Endothelial cell (in vitro differentiated cells): ENCODE measurements around the gene GNG12. TPM values are rescaled to one million over a fixed set of nuclear protein-coding genes. Genes with fewer than 3 reads are reported as not detected.
A peak's percentile ranks its signal among the peaks of the same experiment; 100 is the strongest.

ENCODE experiments used
- DNase-seq: peaks from one replicate; pipeline ENCODE4 v3.0.0; 2021; ENCODE audit warnings: low spot score
- H3K27ac Mint-ChIP-seq: one replicate; pipeline ENCODE4 v1.8.0; 2021; ENCODE audit warnings: mixed read lengths, inconsistent platforms; ENCODE audit not compliant: unreplicated experiment
- H3K27me3 Mint-ChIP-seq: one replicate; pipeline ENCODE4 v1.8.0; 2021; ENCODE audit warnings: mild to moderate bottlenecking, moderate library complexity, mixed read lengths, inconsistent platforms; ENCODE audit not compliant: unreplicated experiment
- H3K36me3 Mint-ChIP-seq: one replicate; pipeline ENCODE4 v1.8.0; 2021; ENCODE audit warnings: mild to moderate bottlenecking, low read depth, mixed read lengths, inconsistent platforms; ENCODE audit not compliant: unreplicated experiment
- H3K4me1 Mint-ChIP-seq: one replicate; pipeline ENCODE4 v1.8.0; 2021; ENCODE audit warnings: mild to moderate bottlenecking, mixed read lengths, inconsistent platforms; ENCODE audit not compliant: unreplicated experiment
- H3K4me3 Mint-ChIP-seq: one replicate; pipeline ENCODE4 v1.8.0; 2021; ENCODE audit warnings: mild to moderate bottlenecking, mixed read lengths, inconsistent platforms; ENCODE audit not compliant: unreplicated experiment
- H3K9me3 Mint-ChIP-seq: one replicate; pipeline ENCODE4 v1.8.0; 2021; ENCODE audit warnings: mixed read lengths, inconsistent platforms; ENCODE audit not compliant: unreplicated experiment
- CTCF ChIP-seq: fragments of 200-600 bp; sonication (generic); IDR thresholded peaks from one replicate; pipeline ENCODE4 v1.5.0; 2021; ENCODE audit warnings: antibody characterized with exemption; ENCODE audit not compliant: unreplicated experiment
- total RNA-seq: library from RNA; stranded (reverse); fragmentation: NEBNext Ultra II Directional; extraction: Animal tissue kit (Norgen Biotek cat#: 25700); gene quantifications from one replicate; pipeline ENCODE4 v1.2.1, GENCODE V29; 2021; ENCODE audit not compliant: unreplicated experiment

Gene GNG12
- total RNA-seq, 1 donor from 2014 or later, result 26.2 TPM

GRCh38 chr1:67685558-67686266 lies 147.6 kb downstream of the GNG12 start:
- Mint-ChIP-seq H3K36me3 (peaks cover 17% of the 10 kb centered on the region), H3K4me3 (peak overlapping the region; percentile 99), H3K27me3 (peaks cover 9% of the 10 kb centered on the region), H3K27ac (peak overlapping the region; percentile 52), H3K4me1 (peaks cover 30% of the 10 kb centered on the region), H3K9me3 (no peaks in the 10 kb centered on the region)
- DNase-seq, result peak; percentile 30
- TF ChIP-seq CTCF, result no peak

GRCh38 chr1:67685067-67685557 lies 148.2 kb downstream of the GNG12 start, which contains the start of gene GADD45A:
GADD45A (plus strand) TSS chr1:67685201; CDS start chr1:67685495, 294 bp downstream.
- DNase-seq, result peak; percentile 96
- Mint-ChIP-seq H3K27ac (peak within 1 kb of the TSS; percentile 87), H3K9me3 (no peaks in the 10 kb centered on the region), H3K4me1 (peaks cover 30% of the 10 kb centered on the region), H3K4me3 (peak within 1 kb of the TSS; percentile 99), H3K36me3 (peaks cover 17% of the 10 kb centered on the region), H3K27me3 (peaks cover 9% of the 10 kb centered on the region)
- no peak for TF ChIP-seq CTCF

- H3K27me3 Mint-ChIP-seq, result peaks cover 9% of the 10 kb centered on the region
- peak overlapping the region; percentile 87 for H3K27ac Mint-ChIP-seq
- peaks cover 30% of the 10 kb centered on the region for H3K4me1 Mint-ChIP-seq
- DNase-seq, result no peak
- H3K36me3 Mint-ChIP-seq, result peaks cover 17% of the 10 kb centered on the region
- H3K4me3 Mint-ChIP-seq, result peak overlapping the region; percentile 99
- no peaks in the 10 kb centered on the region for H3K9me3 Mint-ChIP-seq
- no peak for TF ChIP-seq CTCF
Observed at GRCh38 chr1:67684526-67685066, 148.7 kb downstream of the GNG12 start.

GRCh38 chr1:67683766-67684525 lies 149.3 kb downstream of the GNG12 start:
- peaks cover 9% of the 10 kb centered on the region for H3K27me3 Mint-ChIP-seq
- H3K4me3 Mint-ChIP-seq, result peak overlapping the region; percentile 99
- H3K27ac Mint-ChIP-seq, result peak overlapping the region; percentile 45

More at GRCh38 chr1:67683766-67684525, 149.3 kb downstream of the GNG12 start:
- DNase-seq, result no peak
- H3K4me1 Mint-ChIP-seq, result peaks cover 24% of the 10 kb centered on the region
- TF ChIP-seq CTCF, result no peak
- no peaks in the 10 kb centered on the region for H3K9me3 Mint-ChIP-seq
- H3K36me3 Mint-ChIP-seq, result peaks cover 17% of the 10 kb centered on the region
